22Rv1 (cell line): ENCODE results near the gene MRPL9.

Experiments used
- CTCF ChIP-seq: fragments of 450-650 bp; IDR thresholded peaks from 2 replicates; pipeline ENCODE4 v1.5.1; 2017; ENCODE audit warnings: mild to moderate bottlenecking
- ZFX ChIP-seq: fragments of 450-650 bp; IDR thresholded peaks from 2 replicates; pipeline ENCODE4 v1.6.1; 2017; ENCODE audit warnings: antibody characterized with exemption, borderline replicate concordance

- TF ChIP-seq CTCF (no peak), ZFX (no peak)
Measured at GRCh38 chr1:151776665-151777062, 13.4 kb upstream of the MRPL9 start.
